Measurements from ENCODE around the gene TFF3. TPM values are rescaled to one million over a fixed set of nuclear protein-coding genes. Genes with fewer than 3 reads are reported as not detected.

TFF3 gene
- polyA plus RNA-seq, 1 experiment: not detected

DNA sequence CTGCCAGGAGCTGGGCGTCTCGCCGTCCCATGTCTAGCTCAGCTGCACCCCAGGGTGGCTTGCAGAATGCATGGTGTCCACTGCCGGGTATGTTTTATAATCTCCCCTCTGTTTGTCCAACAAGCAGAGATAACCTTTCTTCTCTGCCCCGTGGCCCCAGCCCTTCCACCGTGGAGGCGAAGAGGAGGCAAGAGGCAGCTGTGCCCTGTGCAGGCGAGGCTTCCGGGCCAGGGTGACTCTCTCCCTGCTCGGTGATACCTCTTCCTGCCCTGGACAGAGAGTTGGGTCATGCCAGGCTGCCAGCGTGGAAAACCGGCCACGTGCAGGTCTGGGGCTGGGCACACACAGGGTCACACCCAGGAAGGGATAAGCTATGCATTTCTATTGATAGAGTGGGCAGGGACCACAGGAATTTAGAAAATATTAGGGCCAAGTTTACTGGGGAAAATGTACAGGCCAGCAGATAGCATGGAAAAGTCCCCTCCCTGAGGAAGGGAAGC lies 35.8 kb upstream of the TFF3 start, which contains the start of gene TFF2:
TFF2 (minus strand) TSS at position 68 of the 500 bp plus-strand sequence; CDS start at position 31, 37 bp downstream.
- no peak for TF ChIP-seq CTCF (IDR thresholded peaks at IDR 0.05; ENCODE audit: insufficient read depth, low read depth, low read length)
- no peak within 1 kb of the TSS for H3K4me3 ChIP-seq (ENCODE audit: low read depth, low read length)
- ChIA-PET CTCF (no interaction called here), POLR2A (no interaction called here)
- H3K36me3 ChIP-seq (ENCODE audit: control insufficient read depth, insufficient read depth, low read length): no peaks in the 10 kb centered on the region
- H3K27me3 ChIP-seq (ENCODE audit: control insufficient read depth, insufficient read depth, low read length): no peaks in the 10 kb centered on the region
- DNase-seq (ENCODE audit: low read depth): no peak

- DNase-seq (ENCODE audit: low read depth): no peak
- ChIA-PET POLR2A (no interaction called here), CTCF (no interaction called here)
- Histone ChIP-seq H3K36me3 (ENCODE audit: control insufficient read depth, insufficient read depth, low read length) (no peaks in the 10 kb centered on the region), H3K4me3 (ENCODE audit: low read depth, low read length) (no peak overlapping the region), H3K27me3 (ENCODE audit: control insufficient read depth, insufficient read depth, low read length) (no peaks in the 10 kb centered on the region)
- TF ChIP-seq CTCF (IDR thresholded peaks at IDR 0.05; ENCODE audit: insufficient read depth, low read depth, low read length): no peak
These were observed 35.2 kb upstream of the TFF3 start for GRCh38 chr21:42350318-42350910.

DNA sequence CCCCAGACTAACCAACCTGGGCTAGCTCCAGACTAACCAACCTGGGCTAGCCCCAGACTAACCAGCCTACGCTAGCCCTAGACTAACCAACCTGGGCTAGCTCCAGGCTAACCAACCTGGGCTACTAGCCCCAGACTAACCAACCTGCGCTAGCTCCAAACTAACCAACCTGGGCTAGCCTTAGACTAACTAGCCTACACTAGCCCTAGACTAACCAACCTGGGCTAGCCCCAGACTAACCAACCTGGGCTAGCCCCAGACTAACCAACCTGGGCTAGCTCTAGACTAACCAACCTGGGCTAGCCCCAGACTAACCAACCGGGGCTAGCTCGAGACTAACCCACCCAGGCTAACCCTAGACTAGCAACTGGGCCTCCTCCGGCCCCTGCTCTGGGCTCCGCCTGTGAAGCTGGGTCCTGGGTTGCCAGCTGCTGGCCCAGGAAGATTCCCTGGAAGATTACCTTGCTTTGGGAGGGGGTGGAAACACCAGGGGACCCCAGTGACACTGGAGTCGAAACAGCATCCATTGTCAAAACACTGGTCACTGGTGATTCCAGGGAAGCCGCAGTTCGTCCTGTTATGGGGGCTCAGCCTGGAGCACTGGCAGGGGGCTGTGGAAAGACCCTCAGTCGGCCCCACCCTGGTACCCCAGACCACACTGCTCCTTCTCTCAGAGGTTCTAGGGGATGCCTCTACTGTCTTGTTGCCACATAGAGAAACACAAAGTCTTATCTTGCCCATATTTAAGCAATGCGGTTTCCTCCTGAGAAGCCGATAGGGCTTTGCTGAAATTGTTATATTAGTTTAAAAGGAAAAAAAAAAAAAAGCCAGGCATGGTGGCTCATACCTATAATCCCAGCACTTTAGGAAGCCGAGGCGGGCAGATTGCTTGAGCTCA lies 34.5 kb upstream of the TFF3 start:
- TF ChIP-seq CTCF (IDR thresholded peaks at IDR 0.05; ENCODE audit: insufficient read depth, low read depth, low read length): no peak
- ChIA-PET POLR2A (no interaction called here), CTCF (no interaction called here)
- DNase-seq (ENCODE audit: low read depth): no peak
- no peak overlapping the region for H3K4me3 ChIP-seq (ENCODE audit: low read depth, low read length)
- H3K27me3 ChIP-seq (ENCODE audit: control insufficient read depth, insufficient read depth, low read length): no peaks in the 10 kb centered on the region
- H3K36me3 ChIP-seq (ENCODE audit: control insufficient read depth, insufficient read depth, low read length): no peaks in the 10 kb centered on the region

DNA sequence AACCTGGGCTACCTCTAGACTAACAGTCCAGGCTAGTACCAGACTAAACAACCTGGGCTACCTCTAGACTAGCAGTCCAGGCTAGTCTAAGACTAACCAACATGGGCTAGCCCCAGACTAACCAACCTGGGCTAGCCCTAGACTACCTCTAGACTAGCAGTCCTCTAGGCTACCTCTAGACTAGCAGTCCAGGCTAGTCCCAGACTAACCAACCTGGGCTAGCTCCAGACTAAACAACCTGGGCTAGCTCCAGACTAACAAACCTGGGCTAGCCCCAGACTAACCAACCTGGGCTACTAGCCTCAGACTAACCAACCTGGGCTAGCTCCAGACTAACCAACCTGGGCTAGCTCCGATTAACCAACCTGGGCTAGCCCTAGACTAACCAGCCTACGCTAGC lies 33.6 kb upstream of the TFF3 start:
- ChIA-PET CTCF (no interaction called here), POLR2A (no interaction called here)
- TF ChIP-seq CTCF (IDR thresholded peaks at IDR 0.05; ENCODE audit: insufficient read depth, low read depth, low read length): no peak
- H3K4me3 ChIP-seq (ENCODE audit: low read depth, low read length): no peak overlapping the region
- no peak for DNase-seq (ENCODE audit: low read depth)
- no peaks in the 10 kb centered on the region for H3K36me3 ChIP-seq (ENCODE audit: control insufficient read depth, insufficient read depth, low read length)
- H3K27me3 ChIP-seq (ENCODE audit: control insufficient read depth, insufficient read depth, low read length): no peaks in the 10 kb centered on the region

DNA sequence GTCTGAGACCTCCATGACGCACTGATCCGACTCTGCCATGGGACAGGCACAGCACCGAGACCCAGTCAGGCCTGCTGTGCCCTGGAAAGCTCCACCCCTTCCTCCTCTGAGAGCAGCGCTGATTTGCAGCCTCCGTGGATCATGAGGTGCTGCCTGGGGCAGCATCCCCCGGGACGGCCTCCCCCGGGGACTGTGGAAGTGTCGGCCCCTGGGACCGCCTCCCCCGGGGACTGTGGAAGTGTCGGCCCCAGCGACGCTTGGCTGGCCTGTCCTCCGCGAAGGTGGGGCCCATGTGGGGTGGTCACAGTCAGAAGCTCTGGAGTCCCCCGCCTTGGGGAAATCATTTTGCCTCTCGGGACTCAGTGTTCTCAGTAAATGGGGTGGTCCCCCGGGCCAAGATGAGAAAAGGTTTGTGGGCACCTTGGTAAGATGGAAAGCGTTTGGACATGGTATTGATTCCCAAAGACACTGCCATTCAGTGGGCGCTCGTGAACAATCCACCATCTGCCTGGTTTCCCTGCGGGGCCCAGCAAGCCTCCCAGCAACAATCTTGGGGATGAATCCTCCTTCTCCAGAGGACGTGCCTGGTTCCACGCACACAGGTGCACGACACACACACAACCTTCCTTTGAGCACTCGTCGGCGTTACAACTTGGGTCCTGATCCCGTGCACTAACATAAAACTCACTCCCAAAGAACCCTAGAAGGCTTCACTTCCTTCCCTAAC lies 32.6 kb upstream of the TFF3 start:
- no peak for DNase-seq (ENCODE audit: low read depth)
- H3K27me3 ChIP-seq (ENCODE audit: control insufficient read depth, insufficient read depth, low read length): no peaks in the 10 kb centered on the region
- H3K4me3 ChIP-seq (ENCODE audit: low read depth, low read length): no peak overlapping the region
- no peaks in the 10 kb centered on the region for H3K36me3 ChIP-seq (ENCODE audit: control insufficient read depth, insufficient read depth, low read length)
- ChIA-PET CTCF (interaction anchor here (1.0 kb wide), 1 partner anchor 9 kb away, joined by 3 read pairs; no protein-coding TSS in a partner anchor), POLR2A (no interaction called here)
- no peak for TF ChIP-seq CTCF (IDR thresholded peaks at IDR 0.05; ENCODE audit: insufficient read depth, low read depth, low read length)
